Mesodermal cell (in vitro differentiated cells): ENCODE results near the gene PAFAH2.
A peak's percentile ranks its signal among the peaks of the same experiment; 100 is the strongest.

Source experiments
- H3K27ac ChIP-seq: 2 replicates; pipeline ENCODE4 v1.7.0; 2013; ENCODE audit warnings: mild to moderate bottlenecking, low read depth, low read length, moderate library complexity; ENCODE audit not compliant: severe bottlenecking
- H3K36me3 ChIP-seq: 2 replicates; pipeline ENCODE4 v1.7.1; 2013; ENCODE audit warnings: mild to moderate bottlenecking, low read length, moderate library complexity; ENCODE audit not compliant: control insufficient read depth, insufficient read depth
- H3K4me1 ChIP-seq: one replicate; pipeline ENCODE4 v1.7.1; 2013; ENCODE audit warnings: mild to moderate bottlenecking, low read length; ENCODE audit not compliant: insufficient read depth, control insufficient read depth, poor library complexity, severe bottlenecking
- H3K4me3 ChIP-seq: 2 replicates; pipeline ENCODE4 v1.7.0; 2013; ENCODE audit warnings: low read length, control low read depth, mild to moderate bottlenecking; ENCODE audit not compliant: insufficient read depth, poor library complexity, severe bottlenecking; ENCODE audit errors: extremely low read depth
- H3K9me3 ChIP-seq: 2 replicates; pipeline ENCODE4 v1.7.1; 2013; ENCODE audit warnings: mild to moderate bottlenecking, low read length, moderate library complexity; ENCODE audit not compliant: control insufficient read depth
- WGBS, 2 experiments: methylation state at CpG; one replicate each; pipeline ENCODE4 v1.1.5; 2013; ENCODE audit warnings: missing lambda C conversion rate in 2 of 2; ENCODE audit not compliant: insufficient coverage in 2 of 2; 5-methylcytosine and 5-hydroxymethylcytosine counted together

The PAFAH2 gene

DNA sequence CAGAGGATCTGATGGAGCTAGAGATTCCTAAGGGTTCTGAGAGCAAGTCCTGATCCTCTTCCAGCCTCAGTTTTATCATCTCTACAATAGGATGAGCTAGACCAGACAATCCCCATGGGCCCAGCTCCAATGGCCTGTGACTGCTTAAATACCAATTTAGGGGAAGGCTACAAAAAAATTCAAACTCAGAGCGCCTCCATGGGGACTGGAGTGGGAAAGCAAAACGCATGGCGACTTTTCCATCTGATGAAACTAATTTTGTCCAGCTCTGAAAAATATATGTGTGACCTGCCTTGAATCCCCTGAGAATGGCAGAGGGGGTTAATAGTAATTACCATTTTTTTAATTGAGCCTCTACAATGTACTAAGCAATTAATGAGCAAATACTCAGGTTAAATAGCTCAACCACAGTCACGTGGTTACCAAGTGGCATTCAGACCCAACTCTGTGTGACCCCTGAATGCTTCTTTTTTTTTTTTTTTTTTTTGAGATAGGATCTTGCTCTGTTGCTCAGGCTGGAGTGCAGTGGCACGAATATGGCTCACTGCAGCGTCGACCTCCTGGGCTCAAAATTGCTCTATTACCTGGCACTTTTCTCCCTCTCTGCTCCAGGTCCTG, 32.1 kb upstream of the PAFAH2 start:
- WGBS, 2 experiments, result 75 to 82% methylated on average over 6 to 7 of the region's 7 CpGs
- H3K4me1 ChIP-seq, result no peaks in the 10 kb centered on the region

DNA sequence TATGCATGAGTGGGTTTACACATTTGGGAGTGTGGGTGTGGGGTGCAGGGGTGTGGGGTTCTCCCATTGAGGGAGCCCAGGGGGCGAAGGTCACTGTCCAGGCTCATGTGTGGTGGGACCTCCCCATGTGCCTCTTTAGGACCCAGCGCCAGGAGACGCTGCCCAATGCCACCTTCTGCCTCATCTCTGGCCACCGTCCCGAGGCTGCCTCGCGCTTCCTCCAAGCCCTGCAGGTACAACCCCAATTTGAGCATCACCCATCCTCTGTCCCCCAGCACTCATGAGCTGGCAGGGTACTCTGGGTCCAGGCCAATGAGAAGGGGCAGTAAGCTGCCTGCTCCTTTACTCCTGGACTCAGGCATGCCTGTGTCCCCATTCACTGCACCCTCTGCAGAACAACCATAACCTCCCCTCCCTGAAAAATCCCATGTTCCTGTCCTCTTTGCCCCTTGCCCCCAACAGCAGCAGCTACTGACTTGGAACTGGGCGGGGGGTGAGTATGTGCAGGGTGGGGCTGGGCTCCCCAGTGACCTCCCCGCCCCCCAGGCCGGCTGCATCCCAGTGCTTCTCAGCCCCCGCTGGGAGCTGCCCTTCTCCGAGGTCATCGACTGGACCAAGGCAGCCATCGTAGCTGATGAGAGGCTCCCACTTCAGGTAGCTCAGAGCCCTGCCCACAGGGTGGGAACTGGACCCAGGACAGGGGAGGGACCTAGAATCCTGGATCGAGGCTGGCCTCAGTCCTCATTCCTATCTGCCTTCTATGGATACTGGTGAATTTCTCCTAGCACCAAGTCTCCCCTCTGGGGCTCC, 31.4 kb upstream of the PAFAH2 start:
- no peak overlapping the region for H3K4me3 ChIP-seq
- peaks cover 3% of the 10 kb centered on the region for H3K4me1 ChIP-seq
- H3K36me3 ChIP-seq, result no peaks in the 10 kb centered on the region
- H3K9me3 ChIP-seq, result no peaks in the 10 kb centered on the region
- WGBS, 2 experiments, result 85 to 86% methylated on average over 12 to 14 of the region's 15 CpGs
- H3K27ac ChIP-seq, result no peak overlapping the region

More for the DNA sequence above, 32.1 kb upstream of the PAFAH2 start:
- Histone ChIP-seq H3K4me3 (no peak overlapping the region), H3K9me3 (no peaks in the 10 kb centered on the region), H3K36me3 (no peaks in the 10 kb centered on the region), H3K27ac (no peak overlapping the region)

DNA sequence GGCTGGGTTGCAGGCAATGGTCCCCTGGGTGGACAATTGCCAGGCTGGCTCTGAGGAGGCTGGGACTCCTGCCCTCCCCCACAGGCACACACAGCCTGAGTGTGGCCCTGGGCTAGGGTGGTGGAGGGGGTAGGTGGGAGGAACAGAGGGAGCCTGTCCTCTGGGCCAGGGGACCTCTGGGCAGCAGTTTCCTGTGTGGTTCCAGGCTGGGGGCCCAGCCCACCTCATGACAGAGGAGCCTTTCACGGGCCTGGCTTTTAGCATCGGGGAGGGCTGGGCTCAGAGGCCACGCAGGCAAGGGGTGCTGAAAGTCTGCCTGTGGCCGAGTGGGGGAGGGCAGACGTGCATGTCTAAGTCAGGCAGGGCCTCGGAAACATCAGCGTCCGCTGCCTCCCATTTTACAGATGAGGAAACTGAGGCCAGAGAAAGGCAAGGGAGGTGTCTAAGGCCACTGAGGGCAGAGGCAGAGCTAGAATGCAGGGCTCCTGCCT, 30.7 kb upstream of the PAFAH2 start:
- WGBS, 2 experiments, result 82 to 85% methylated on average over 6 to 8 of the region's 8 CpGs
- no peak overlapping the region for H3K27ac ChIP-seq

DNA sequence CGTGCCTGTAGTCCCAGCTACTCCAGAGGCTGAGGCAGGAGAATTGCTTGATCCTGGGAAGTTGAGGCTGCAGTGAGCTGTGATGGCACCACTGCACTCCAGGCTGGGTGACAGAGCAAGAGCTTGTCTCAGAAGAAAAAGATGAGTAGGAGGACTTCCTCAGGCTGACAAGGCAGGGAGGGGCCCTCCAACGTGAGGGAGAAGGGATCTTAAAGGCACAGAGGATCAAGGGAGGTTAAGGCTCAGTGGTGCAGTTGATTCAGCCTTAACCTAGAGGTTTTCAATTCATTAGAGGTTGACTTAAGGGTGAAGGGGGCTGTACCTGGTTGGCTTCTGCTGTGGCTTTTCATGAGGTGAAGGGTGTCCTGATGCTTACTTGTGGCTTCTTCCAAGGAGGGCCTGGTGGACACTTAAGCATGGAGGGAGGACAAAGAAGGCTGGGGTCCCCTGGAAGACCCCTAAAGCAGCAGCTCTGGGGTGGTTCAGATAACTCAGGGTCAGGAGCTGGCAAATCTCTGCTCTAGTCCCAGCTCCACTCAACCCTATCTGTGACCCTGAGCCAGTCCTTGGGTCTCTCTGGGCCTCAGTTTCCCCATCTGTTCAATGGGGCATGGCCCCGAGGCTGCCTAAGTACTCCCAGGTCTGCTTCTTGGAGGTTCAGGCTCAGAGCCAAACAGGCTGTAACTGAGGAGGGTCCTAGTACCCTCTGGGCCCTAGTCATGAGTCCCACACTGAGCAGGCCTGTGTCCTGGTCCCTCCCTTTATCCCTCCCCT, 30.0 kb upstream of the PAFAH2 start:
- Histone ChIP-seq H3K36me3 (no peaks in the 10 kb centered on the region), H3K4me3 (no peak overlapping the region), H3K4me1 (peaks cover 10% of the 10 kb centered on the region), H3K27ac (no peak overlapping the region), H3K9me3 (no peaks in the 10 kb centered on the region)
- WGBS, 2 experiments, result 48% methylated on average over 2 to 3 of the region's 3 CpGs

More for the DNA sequence above, 30.7 kb upstream of the PAFAH2 start:
- Histone ChIP-seq H3K4me3 (no peak overlapping the region), H3K4me1 (peaks cover 10% of the 10 kb centered on the region), H3K9me3 (no peaks in the 10 kb centered on the region), H3K36me3 (no peaks in the 10 kb centered on the region)

DNA sequence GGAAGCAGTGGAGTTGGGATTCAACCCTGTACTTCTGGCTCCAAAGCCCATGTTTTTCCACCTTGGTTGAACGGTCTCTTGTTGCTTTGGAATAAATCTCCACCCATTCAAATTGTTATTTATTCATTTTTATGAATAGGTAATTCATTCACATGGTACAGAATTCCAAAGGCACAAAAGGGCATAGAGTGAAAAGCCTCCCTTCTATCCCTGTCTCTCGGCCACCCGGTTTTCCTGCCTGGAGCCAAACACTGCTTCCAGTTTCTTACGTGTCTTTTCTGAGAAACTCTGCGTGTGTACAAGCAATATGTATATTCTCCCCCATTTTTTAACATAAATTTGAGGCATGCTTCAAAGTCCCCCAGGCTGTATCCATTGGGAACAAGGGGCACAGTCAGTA, 27.7 kb upstream of the PAFAH2 start:
- H3K9me3 ChIP-seq, result no peaks in the 10 kb centered on the region
- peaks cover 25% of the 10 kb centered on the region for H3K4me1 ChIP-seq
- WGBS, 2 experiments, result 92 to 95% methylated on average over 4 of the region's 5 CpGs
- no peak overlapping the region for H3K27ac ChIP-seq
- H3K36me3 ChIP-seq, result no peaks in the 10 kb centered on the region
- no peak overlapping the region for H3K4me3 ChIP-seq

DNA sequence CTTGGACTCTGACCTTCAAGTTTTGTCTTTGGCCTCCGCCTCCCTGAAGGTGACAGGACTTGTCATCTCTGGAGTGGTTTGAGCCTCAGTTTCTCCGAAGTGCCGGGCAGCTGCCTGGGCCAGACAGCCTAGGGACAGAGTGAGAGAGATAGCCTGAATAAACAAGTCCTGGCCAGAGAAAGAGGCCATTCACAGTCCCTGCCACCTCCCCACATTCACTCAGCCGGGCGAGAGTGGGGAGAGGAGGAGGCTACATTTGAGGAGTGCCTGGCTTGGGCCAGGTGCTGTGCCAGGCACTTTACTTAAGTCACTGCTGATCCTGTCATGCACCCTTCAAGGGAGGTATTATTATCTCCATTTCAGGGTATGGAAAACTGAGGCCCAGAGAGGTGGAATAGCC, 27.2 kb upstream of the PAFAH2 start:
- WGBS, 2 experiments, result 93 to 100% methylated on average over 2 to 3 of the region's 5 CpGs
- H3K4me1 ChIP-seq, result peaks cover 28% of the 10 kb centered on the region
- no peak overlapping the region for H3K4me3 ChIP-seq

DNA sequence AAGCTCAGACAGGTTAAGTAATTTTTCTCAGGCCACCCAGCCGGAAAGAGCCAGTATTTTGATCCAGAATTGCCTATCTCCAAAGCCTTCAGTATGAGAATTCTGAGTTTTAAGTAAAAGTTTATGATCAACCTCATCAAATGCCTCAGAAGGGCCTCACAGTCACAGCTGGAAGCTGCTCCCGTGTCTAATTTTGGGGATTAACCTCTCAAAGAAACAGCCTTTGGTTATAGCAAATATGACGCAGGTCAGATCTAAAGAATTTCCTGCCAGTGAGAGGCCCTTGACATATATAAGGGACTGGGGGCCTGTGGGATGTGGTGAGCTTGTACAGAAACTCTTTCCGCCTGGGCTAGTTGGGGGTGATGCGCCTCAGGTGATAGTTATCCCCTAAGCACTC, 26.0 kb upstream of the PAFAH2 start:
- Histone ChIP-seq H3K4me3 (no peak overlapping the region), H3K9me3 (no peaks in the 10 kb centered on the region), H3K4me1 (peaks cover 35% of the 10 kb centered on the region), H3K36me3 (no peaks in the 10 kb centered on the region), H3K27ac (no peak overlapping the region)
- WGBS, 2 experiments, result 92 to 96% methylated on average over 4 of the region's 5 CpGs

More for the DNA sequence above, 27.2 kb upstream of the PAFAH2 start:
- Histone ChIP-seq H3K36me3 (no peaks in the 10 kb centered on the region), H3K9me3 (no peaks in the 10 kb centered on the region), H3K27ac (no peak overlapping the region)

DNA sequence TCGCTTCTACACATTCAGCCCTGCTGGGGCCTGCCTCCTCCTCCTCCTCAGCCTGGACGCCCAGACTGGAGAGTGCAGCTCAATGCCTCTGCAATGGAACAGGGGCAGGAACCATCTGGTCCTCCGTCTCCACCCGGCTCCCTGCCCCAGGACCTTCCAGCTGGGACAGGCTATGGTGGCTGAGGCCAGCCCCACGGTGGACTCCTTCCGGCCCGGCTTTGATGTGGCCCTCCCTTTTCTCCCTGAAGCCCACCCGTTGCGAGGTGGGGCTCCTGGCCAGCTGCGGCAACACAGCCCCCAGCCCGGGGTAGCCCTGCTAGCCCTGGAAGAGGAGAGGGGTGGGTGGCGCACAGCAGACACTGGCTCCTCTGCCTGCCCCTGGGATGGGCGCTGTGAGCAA, 25.1 kb upstream of the PAFAH2 start:
- 95 to 96% methylated on average over 7 to 12 of the region's 13 CpGs for WGBS, 2 experiments
- no peaks in the 10 kb centered on the region for H3K36me3 ChIP-seq
- H3K4me3 ChIP-seq, result no peak overlapping the region
- H3K9me3 ChIP-seq, result no peaks in the 10 kb centered on the region
- no peak overlapping the region for H3K27ac ChIP-seq
- H3K4me1 ChIP-seq, result peaks cover 40% of the 10 kb centered on the region

DNA sequence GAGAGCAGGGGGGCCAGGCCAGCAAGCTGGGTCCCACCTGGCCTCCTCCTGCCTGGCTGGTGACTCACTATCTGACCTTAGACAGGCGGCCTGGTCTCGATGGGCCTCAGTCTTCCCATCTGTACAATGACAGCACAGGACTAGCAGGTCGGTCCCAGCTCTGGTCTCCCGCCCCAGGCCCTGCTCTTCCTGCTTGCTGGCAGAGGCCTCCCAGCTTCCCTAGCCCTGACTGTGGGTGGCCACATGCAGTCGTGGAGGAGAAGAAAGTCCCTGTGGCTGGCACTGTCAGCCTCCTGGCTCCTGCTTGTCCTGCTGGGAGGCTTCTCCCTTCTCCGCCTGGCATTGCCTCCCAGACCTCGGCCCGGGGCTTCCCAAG, 24.5 kb upstream of the PAFAH2 start:
- 94 to 95% methylated on average over 6 to 8 of the region's 8 CpGs for WGBS, 2 experiments
- Histone ChIP-seq H3K9me3 (no peaks in the 10 kb centered on the region), H3K27ac (no peak overlapping the region), H3K4me3 (no peak overlapping the region), H3K36me3 (no peaks in the 10 kb centered on the region), H3K4me1 (peaks cover 46% of the 10 kb centered on the region)

DNA sequence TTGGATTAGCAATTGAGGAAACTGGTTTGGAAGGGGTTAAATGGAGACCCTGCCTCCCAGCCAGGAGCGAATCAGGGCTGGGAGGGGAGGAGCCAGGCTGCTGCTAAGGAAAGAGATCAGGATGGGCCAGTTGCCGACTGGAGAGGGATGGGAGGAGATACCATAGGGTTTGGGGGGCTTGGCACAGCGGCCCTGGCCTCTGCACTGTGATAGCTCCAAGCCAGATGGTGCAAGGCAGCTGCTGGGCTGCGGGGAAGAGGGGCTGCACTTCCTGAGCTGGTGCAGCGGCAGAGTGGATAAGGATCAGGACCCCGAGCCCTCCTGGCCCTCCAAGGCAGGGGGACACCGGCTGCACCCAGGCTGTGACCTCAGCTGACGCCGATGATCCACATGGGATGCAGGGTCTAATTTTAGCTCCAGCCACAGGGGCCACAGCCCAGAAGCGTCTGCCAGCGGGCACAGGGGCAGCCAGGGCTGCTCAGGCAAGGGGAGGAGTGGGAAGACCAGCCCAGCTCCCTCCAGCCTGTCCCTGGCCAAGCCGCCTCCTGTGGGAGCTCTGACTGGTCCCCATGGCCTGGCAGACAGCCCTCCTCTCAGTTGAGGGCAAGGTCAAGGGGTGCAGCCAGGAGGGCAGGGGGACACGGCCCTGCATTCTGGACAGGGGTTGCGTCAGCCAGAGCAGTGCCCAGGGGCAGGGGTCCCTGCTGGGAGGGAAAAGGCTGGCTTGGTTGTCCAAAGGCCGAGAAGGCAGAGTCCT, 24.0 kb upstream of the PAFAH2 start, which contains the start of gene EXTL1:
Gene EXTL1, plus strand, starts transcription at position 129 of the 757 bp plus-strand sequence. CDS start 872 bp downstream, outside the sequence.
- H3K4me3 ChIP-seq, result peak within 1 kb of the TSS; percentile 23
- no peaks in the 10 kb centered on the region for H3K36me3 ChIP-seq
- H3K4me1 ChIP-seq, result peaks cover 52% of the 10 kb centered on the region
- no peaks in the 10 kb centered on the region for H3K9me3 ChIP-seq
- WGBS, 2 experiments, result 42 to 50% methylated on average over 13 to 15 of the region's 15 CpGs
- H3K27ac ChIP-seq, result peak within 1 kb of the TSS; percentile 23
